GM08714 (cell line): ENCODE results near the gene PGAP6.
A peak's percentile ranks its signal among the peaks of the same experiment; 100 is the strongest.

Experiments used
- H3K4me3 ChIP-seq: fragments of 200-500 bp; sonication (Bioruptor generic); 2 replicates; pipeline ENCODE4 v1.5.1; 2014; ENCODE audit warnings: mild to moderate bottlenecking, low read length, inconsistent platforms
- ZNF274 ChIP-seq: IDR thresholded peaks from 2 replicates; pipeline ENCODE4 v1.6.1; 2012; ENCODE audit warnings: mild to moderate bottlenecking, low read depth, low read length

Gene PGAP6

DNA sequence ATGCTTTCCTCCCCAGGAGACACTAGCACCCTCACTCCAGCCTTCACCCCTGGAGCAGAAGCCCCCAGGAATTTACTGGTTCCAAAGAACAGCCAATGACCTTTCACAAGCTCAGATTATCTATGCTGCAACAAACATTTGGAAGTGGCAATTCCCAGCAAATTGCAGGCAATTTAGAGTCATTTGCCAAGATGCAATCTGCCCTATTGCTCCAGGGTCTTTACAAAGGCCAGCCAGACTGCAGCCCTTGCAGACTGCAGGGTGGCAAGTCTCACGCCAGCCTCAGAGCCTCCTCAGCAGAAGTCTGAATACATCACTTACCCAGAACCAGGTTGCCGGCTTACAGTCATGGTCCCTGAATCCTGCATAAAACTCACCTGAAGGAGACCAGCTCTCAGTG, 51.0 kb downstream of the PGAP6 start:
- no peak overlapping the region for H3K4me3 ChIP-seq
- no peak for TF ChIP-seq ZNF274

DNA sequence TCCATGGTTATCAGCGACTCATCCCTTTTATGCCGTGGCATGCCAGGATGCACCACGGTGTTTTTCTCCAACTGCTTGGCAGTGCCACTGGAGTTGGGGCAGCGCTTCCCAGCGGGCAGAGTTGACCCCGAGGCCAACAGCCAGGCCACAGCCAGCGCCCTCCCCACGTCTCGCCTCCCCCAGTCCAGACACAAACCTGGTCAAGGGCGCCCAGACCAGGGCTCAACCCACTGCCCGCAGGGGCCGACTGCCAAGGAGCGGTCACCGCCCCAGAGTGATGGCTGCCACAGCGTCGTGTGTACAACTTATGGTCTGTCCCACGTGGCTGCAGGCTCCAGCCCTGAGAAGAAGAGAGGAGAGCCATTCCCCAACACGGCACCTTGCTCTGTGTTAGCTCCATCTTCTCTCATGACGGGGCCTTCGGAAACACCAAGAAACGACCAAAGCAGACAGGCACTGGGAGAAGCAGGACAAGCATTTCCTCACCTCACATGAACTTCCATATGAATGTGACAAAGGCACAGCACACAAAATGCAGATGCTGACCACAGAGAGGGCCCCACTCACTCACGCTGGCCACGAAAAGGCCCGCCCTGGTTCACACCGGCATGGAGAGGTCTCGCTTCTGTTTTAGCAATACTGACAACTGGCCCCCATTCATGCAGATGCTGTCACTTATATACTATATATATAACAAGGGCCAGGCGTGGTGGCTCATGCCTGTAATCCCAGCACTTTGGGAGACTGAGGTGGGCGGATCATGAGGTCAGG, 56.2 kb downstream of the PGAP6 start:
- no peak for TF ChIP-seq ZNF274
- peak overlapping the region; percentile 40; the same call in 1 of the 2 replicates for H3K4me3 ChIP-seq

DNA sequence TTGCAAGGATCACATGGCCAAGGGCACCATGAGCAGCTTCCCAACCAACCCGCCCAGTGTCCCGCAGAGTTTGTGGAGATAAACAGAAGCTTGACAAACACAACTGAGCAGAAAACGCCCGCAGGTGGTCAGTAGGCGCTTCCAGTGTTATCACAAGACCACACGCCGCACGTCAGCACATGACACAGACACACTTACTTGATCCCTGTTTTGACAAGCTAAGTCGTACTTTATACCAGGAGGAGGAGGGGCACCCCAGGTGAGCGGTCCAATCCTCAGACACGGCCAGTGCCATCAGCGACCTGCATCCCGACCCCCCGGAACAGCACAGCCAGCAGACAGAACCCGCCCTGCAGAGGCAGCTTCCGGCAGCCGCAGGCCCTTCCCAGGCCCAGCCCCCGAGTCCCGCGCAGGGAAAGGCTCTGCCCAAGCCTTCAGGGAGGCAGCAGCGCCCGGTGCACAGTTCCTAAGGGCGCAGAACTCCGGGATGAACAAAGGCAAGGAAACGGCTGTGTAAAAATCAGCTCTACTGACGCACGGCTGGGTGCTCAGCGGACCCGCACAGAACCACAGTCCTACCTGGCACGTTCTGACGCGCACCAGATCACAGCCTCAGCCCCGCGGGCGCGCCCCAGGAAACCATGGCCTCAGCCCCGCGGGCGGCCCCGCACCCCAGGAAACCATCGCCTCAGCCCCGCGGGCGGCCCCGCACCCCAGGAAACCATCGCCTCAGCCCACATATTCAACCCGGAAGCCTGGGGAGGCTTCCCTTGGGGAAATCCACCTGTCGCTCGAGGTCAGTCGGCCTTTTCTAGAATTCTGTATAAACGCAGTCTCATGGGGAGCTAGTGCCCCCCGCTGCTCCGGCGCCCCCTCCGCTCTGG, 57.1 kb downstream of the PGAP6 start:
- no peak for TF ChIP-seq ZNF274
- peak overlapping the region; percentile 40; the same call in 1 of the 2 replicates for H3K4me3 ChIP-seq

DNA sequence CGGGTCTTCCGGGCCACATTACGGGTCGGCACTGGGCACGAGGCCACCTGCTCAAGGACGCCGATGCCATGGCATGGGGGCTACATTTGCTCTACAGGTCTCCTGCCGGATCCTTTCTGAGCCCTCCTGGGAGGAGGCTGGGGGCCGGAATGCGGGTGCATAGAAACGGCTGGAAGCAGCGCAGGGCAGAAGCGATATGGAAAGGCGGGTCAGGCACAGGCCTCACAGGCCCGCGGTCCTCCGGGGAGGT, 57.7 kb downstream of the PGAP6 start:
- no peak overlapping the region; the same call in 1 of the 2 replicates for H3K4me3 ChIP-seq
- no peak for TF ChIP-seq ZNF274

DNA sequence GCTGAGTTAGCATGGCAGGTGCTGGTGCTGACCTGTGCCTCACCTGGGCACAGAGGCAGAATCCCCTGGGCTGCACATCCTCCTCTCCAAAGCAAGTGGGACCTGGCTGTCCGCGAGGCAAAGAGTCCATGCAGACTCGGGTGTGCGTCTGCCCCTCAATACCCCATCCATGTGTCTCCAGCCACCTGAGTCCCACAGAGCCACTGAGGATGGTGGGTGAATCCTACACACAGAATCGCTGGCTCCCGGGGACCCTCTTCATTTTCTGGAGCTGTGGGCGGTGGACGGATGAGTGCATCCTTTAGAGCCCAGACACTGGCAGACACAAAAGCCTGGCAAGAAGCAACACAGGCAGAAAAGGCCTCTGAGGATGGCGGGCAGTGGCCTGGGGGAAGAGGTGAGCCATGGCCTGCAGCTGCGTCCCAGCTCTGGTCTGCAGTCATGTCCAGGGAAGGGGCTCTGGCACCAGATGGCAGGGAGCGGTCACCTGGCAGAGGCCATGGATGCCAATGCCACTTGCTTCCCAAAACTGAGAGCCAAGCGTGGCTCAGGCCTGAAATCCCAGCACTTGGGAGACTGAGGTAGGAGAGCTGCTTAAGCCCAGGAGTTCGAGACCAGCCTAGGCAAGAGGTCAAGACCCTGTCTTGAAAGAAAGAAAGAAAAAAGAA, 59.2 kb downstream of the PGAP6 start:
- TF ChIP-seq ZNF274: no peak
- no peak overlapping the region for H3K4me3 ChIP-seq

DNA sequence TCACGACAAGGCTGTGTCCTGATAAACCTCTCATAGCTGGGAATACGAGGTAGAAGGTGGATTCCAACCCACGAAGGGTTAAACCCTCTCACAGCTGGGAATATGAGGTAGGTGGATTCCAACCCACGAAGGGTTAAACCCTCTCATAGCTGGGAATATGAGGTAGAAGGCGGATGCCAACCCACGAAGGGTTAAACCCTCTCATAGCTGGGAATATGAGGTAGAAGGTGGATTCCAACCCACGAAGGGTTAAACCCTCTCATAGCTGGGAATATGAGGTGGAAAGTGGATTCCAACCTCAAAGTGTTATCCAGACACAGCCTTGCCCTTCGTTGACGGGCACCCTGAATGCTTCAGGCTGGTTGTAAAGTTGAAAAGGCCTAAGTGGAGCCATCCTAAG, 60.2 kb downstream of the PGAP6 start:
- no peak overlapping the region for H3K4me3 ChIP-seq
- no peak for TF ChIP-seq ZNF274
